Measurements from ENCODE around the gene CA6.

- TF ChIP-seq, protein P1, sequence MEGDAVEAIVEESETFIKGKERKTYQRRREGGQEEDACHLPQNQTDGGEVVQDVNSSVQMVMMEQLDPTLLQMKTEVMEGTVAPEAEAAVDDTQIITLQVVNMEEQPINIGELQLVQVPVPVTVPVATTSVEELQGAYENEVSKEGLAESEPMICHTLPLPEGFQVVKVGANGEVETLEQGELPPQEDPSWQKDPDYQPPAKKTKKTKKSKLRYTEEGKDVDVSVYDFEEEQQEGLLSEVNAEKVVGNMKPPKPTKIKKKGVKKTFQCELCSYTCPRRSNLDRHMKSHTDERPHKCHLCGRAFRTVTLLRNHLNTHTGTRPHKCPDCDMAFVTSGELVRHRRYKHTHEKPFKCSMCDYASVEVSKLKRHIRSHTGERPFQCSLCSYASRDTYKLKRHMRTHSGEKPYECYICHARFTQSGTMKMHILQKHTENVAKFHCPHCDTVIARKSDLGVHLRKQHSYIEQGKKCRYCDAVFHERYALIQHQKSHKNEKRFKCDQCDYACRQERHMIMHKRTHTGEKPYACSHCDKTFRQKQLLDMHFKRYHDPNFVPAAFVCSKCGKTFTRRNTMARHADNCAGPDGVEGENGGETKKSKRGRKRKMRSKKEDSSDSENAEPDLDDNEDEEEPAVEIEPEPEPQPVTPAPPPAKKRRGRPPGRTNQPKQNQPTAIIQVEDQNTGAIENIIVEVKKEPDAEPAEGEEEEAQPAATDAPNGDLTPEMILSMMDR (IDR thresholded peaks at IDR 0.05) = peak; percentile 95
- TF ChIP-seq ZFX (IDR thresholded peaks at IDR 0.05; ENCODE audit: borderline replicate concordance) = no peak
These were observed 59.2 kb downstream of the CA6 start for GRCh38 chr1:9004700-9005394.

All from 22Rv1 (cell line).